Body of pancreas (tissue), 4 donors: ENCODE data around the gene STRIP2.

Source experiments
- POLR2A ChIP-seq, 3 donors: fragments of 450-650 bp; IDR thresholded peaks; one replicate each; pipeline ENCODE4 v1.6.1; 2016; ENCODE audit warnings: antibody characterized with exemption in 3 of 3, mild to moderate bottlenecking in 2 of 3
- TF ChIP-seq, protein P1 (sequence below), 7 experiments: fragments of 450-650 bp in 4 of 7; fragments of 200-600 bp in 3 of 7; sonication (generic) in 3 of 7; IDR thresholded peaks; one replicate each; pipeline ENCODE4 v1.5.1; 2016 to 2019; ENCODE audit warnings: antibody characterized with exemption in 7 of 7

GRCh38 chr7:129417073-129417472 lies 17.2 kb upstream of the STRIP2 start:
- TF ChIP-seq, protein P1, sequence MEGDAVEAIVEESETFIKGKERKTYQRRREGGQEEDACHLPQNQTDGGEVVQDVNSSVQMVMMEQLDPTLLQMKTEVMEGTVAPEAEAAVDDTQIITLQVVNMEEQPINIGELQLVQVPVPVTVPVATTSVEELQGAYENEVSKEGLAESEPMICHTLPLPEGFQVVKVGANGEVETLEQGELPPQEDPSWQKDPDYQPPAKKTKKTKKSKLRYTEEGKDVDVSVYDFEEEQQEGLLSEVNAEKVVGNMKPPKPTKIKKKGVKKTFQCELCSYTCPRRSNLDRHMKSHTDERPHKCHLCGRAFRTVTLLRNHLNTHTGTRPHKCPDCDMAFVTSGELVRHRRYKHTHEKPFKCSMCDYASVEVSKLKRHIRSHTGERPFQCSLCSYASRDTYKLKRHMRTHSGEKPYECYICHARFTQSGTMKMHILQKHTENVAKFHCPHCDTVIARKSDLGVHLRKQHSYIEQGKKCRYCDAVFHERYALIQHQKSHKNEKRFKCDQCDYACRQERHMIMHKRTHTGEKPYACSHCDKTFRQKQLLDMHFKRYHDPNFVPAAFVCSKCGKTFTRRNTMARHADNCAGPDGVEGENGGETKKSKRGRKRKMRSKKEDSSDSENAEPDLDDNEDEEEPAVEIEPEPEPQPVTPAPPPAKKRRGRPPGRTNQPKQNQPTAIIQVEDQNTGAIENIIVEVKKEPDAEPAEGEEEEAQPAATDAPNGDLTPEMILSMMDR (IDR thresholded peaks at IDR 0.05) = no peak
- no peak for TF ChIP-seq POLR2A (IDR thresholded peaks at IDR 0.05)
